ENCODE results near the gene DNAJC11.

The DNAJC11 gene

DNA sequence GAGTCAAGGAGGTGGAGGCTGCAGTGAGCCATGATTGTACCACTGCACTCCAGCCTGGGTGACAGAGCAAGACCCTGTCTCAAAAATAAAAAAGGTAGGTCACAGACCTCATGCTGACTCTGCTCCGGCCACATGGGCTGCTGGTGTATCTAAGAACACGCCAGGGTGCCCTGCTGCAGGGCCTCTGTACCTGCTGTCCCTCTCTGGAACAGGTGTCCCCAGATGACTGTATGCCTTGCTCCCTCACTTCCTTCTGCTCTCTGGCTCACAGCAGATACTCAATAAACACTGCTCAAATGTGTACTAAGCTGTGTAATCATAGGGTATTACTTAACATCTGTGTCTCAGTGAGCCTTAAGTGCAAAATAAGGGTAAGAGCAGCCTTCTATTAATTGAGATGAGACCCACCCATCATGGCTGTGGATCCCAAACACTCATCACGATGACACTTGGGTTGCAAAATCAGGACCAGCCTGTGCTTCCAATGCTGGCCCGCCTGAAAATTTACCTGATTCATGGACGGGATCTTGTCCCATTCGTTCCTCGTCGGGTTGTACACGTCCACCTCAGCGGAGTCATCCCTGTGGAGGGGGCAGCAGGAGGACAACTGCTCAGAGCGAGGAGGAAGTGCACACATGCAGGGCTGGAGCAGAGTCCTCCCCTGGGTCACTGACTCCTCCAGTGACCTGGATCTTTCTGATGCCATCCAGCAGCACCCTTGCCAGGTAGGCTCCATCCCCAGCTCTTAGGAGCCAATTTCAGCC, 106.5 kb downstream of the DNAJC11 start:
- DNase-seq (ENCODE audit: extremely low read depth, low read depth) = no peak
- TF ChIP-seq, protein P1, sequence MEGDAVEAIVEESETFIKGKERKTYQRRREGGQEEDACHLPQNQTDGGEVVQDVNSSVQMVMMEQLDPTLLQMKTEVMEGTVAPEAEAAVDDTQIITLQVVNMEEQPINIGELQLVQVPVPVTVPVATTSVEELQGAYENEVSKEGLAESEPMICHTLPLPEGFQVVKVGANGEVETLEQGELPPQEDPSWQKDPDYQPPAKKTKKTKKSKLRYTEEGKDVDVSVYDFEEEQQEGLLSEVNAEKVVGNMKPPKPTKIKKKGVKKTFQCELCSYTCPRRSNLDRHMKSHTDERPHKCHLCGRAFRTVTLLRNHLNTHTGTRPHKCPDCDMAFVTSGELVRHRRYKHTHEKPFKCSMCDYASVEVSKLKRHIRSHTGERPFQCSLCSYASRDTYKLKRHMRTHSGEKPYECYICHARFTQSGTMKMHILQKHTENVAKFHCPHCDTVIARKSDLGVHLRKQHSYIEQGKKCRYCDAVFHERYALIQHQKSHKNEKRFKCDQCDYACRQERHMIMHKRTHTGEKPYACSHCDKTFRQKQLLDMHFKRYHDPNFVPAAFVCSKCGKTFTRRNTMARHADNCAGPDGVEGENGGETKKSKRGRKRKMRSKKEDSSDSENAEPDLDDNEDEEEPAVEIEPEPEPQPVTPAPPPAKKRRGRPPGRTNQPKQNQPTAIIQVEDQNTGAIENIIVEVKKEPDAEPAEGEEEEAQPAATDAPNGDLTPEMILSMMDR (IDR thresholded peaks at IDR 0.05; ENCODE audit: low read depth, low read length, missing control alignments) = no peak
- H3K4me3 ChIP-seq (replicated peaks; ENCODE audit: low read depth, low read length) = no peak overlapping the region

DNA sequence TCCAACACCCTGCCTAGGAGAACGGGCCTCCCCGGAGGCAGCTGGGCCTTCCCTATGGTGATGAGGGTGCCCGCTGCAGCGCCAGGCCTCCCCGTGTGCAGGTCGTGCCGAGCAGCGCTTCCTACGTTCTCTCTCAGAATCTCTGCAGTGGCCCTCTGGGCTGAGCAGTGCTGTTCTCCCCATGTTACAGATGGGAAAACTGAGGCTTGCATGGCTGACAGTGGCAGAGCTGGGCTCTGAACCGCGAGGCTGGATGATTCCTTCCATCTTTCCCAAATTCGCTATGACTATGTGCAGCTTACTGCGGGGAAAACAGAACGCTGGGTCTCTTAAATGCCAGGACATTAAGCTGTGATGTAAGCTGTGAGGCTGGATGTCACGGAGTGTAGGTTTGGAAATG, 107.8 kb downstream of the DNAJC11 start:
- TF ChIP-seq, protein P1 (IDR thresholded peaks at IDR 0.05; ENCODE audit: low read depth, low read length, missing control alignments) = no peak
- no peak for DNase-seq (ENCODE audit: extremely low read depth, low read depth)
- no peak overlapping the region for H3K4me3 ChIP-seq (replicated peaks; ENCODE audit: low read depth, low read length)

DNA sequence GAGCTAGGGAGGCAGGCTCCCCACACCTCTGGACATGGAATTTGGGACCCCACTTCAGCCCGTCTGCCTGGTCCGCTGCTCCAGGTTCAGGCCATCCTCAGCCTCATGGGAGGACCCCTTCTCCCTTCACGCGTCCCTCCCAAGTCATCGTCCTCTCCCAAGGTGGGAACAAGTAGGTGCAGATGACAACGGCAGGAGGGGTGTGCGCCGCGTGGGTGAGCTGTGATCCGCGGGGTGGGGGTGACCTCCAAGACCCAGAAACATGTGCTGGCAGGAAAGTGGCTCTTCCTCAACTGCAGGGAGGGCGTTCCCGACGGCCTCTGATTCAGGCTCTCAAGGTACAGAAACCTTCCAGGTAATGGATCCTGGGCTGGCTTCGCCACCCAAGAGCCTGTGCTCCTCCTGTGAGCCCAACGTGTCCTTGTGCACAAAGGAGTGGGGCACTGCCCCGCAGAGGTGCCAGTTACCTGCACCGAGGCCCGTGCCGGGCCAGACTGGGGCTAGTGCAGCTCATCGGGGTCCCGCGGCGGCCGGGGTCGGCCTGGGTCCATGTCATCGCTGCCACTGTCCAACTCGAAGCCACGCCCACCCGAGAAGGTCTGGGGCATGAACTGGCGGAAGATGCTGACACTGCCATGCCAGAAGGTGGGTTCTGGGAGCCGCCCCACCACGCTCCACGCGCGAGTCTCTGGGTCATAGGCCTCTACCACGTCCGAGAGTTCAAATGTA, 108.6 kb downstream of the DNAJC11 start:
- DNase-seq (ENCODE audit: extremely low read depth, low read depth) = no peak
- TF ChIP-seq, protein P1 (IDR thresholded peaks at IDR 0.05; ENCODE audit: low read depth, low read length, missing control alignments) = no peak
- H3K4me3 ChIP-seq (replicated peaks; ENCODE audit: low read depth, low read length) = no peak overlapping the region

DNA sequence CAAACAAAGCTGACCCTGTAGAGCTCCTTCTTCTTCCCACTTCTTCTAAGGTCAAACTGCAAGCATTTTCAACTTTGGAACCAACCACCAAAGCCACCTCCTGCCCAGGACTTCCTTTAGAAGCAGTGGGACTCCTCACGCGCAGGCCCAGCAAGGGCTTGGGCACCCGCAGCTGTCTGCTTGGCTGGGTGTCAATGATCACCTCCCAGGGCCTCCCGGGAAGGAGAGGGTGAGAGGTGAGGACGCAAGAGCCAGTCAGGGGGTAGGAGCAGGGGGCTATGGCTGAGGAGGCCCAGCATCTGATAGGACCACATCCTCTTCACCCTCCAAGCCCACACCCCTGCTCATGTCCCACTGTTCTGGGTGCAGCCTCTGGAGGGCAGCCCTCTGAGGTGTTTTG, 109.2 kb downstream of the DNAJC11 start:
- no peak for DNase-seq (ENCODE audit: extremely low read depth, low read depth)
- TF ChIP-seq, protein P1 (IDR thresholded peaks at IDR 0.05; ENCODE audit: low read depth, low read length, missing control alignments) = no peak
- no peak overlapping the region for H3K4me3 ChIP-seq (replicated peaks; ENCODE audit: low read depth, low read length)

DNA sequence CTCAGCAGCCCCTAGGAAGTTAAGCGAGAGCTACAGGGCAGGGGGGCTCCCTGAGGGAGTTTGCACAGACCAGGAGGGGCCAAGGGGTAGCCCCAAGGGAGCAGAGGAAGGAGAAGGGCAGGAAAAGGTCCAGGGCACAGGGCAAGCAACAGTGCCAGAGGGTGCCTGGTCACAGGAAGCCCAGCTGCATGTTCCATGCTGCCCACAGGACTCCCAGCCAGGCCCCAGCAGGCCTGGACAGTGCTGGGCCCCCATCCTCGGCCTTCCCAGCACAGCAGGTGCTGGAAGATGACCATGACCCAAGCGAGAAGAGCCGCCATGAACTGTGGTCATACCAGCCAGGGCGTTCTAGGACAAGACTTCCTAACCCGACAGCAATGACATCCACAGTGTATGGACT, 110.0 kb downstream of the DNAJC11 start:
- H3K4me3 ChIP-seq (replicated peaks; ENCODE audit: low read depth, low read length) = no peak overlapping the region
- TF ChIP-seq, protein P1 (IDR thresholded peaks at IDR 0.05; ENCODE audit: low read depth, low read length, missing control alignments) = no peak
- DNase-seq (ENCODE audit: extremely low read depth, low read depth) = no peak

DNA sequence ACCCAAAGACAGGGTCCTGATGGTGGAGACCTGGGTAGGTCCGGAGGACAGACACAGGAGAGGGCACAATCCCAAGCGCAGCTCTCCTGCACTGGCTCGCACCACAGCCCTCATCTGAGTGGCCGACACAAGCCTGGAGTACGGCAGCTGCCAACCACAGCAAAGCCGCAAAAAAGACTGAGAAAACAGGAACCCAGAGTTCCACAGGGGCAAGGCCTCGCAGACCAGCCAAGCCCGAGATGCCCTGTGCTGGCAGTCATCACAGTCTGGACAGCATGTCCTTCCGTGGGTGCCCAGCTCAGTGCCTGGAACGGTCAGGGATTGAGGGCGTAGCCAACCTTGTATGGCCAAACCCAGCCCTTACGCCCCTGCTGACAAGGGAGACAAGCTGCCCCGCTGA, 110.4 kb downstream of the DNAJC11 start:
- no peak overlapping the region for H3K4me3 ChIP-seq (replicated peaks; ENCODE audit: low read depth, low read length)
- DNase-seq (ENCODE audit: extremely low read depth, low read depth) = no peak
- TF ChIP-seq, protein P1 (IDR thresholded peaks at IDR 0.05; ENCODE audit: low read depth, low read length, missing control alignments) = no peak
